ENCODE data around the gene MED25.

DNA sequence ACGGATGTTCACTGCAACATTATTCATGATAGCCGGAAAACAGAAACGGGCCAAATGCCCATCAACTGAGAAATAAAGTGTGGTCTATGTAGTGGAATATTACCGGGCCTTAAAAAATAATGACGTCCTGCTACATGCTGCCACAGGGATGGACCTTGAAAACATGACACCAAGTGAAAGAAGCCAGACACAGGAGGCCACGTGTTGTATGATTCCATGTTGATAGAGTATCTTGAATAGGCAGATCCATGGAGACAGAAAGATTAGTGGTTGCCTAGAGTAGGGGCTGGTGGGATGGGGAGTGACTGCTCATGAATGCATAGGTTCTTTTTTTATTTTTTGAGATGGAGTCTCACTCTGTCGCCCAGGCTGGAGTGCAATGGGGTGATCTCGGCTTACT is 47.6 kb upstream of the MED25 start:
- TF ChIP-seq, protein P1, sequence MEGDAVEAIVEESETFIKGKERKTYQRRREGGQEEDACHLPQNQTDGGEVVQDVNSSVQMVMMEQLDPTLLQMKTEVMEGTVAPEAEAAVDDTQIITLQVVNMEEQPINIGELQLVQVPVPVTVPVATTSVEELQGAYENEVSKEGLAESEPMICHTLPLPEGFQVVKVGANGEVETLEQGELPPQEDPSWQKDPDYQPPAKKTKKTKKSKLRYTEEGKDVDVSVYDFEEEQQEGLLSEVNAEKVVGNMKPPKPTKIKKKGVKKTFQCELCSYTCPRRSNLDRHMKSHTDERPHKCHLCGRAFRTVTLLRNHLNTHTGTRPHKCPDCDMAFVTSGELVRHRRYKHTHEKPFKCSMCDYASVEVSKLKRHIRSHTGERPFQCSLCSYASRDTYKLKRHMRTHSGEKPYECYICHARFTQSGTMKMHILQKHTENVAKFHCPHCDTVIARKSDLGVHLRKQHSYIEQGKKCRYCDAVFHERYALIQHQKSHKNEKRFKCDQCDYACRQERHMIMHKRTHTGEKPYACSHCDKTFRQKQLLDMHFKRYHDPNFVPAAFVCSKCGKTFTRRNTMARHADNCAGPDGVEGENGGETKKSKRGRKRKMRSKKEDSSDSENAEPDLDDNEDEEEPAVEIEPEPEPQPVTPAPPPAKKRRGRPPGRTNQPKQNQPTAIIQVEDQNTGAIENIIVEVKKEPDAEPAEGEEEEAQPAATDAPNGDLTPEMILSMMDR (IDR thresholded peaks at IDR 0.05) = no peak
- TF ChIP-seq POLR2A (IDR thresholded peaks at IDR 0.05) (no peak), POLR2AphosphoS5 (IDR thresholded peaks at IDR 0.05) (no peak)

Measured in prostate gland (tissue), 2 donors.